ENCODE measurements around the gene DRC7.

- TF ChIP-seq SP1 (IDR thresholded peaks at IDR 0.05) (no peak), HDGF (IDR thresholded peaks at IDR 0.05; ENCODE audit: borderline replicate concordance) (no peak)
These were observed 30.5 kb upstream of the DRC7 start for GRCh38 chr16:57663917-57664661.
